SK-N-MC (cell line): ENCODE results near the gene GPS1.

Source experiments
- EZH2 ChIP-seq: fragments of 200-600 bp; sonication (generic); IDR thresholded peaks from one replicate; pipeline ENCODE4 v1.6.1; 2017; ENCODE audit warnings: antibody characterized with exemption
- FOXP2 ChIP-seq: optimal IDR thresholded peaks from 2 replicates; pipeline ENCODE3; 2011; ENCODE audit warnings: mild to moderate bottlenecking, moderate library complexity; ENCODE audit not compliant: insufficient read depth; ENCODE audit errors: extremely low read length, control extremely low read depth
- POLR2AphosphoS5 ChIP-seq: IDR thresholded peaks from 2 replicates; pipeline ENCODE4 v1.6.1; 2012; ENCODE audit warnings: mild to moderate bottlenecking, low read depth, low read length, borderline replicate concordance

- TF ChIP-seq POLR2AphosphoS5: no peak
- TF ChIP-seq EZH2: no peak
- TF ChIP-seq FOXP2: no peak
Measured at GRCh38 chr17:82016875-82017459, 34.7 kb upstream of the GPS1 start.
